NCI-H2107 treated with DMSO at 0.1 percent for 48 hours (cell line): ENCODE measurements around the gene MGAT4A.

Experiments
- DNase-seq: peaks from one replicate; lab custom pipeline; 2025; ENCODE audit not compliant: unreplicated experiment; lab: John Stamatoyannopoulos, UW

Gene MGAT4A

DNA sequence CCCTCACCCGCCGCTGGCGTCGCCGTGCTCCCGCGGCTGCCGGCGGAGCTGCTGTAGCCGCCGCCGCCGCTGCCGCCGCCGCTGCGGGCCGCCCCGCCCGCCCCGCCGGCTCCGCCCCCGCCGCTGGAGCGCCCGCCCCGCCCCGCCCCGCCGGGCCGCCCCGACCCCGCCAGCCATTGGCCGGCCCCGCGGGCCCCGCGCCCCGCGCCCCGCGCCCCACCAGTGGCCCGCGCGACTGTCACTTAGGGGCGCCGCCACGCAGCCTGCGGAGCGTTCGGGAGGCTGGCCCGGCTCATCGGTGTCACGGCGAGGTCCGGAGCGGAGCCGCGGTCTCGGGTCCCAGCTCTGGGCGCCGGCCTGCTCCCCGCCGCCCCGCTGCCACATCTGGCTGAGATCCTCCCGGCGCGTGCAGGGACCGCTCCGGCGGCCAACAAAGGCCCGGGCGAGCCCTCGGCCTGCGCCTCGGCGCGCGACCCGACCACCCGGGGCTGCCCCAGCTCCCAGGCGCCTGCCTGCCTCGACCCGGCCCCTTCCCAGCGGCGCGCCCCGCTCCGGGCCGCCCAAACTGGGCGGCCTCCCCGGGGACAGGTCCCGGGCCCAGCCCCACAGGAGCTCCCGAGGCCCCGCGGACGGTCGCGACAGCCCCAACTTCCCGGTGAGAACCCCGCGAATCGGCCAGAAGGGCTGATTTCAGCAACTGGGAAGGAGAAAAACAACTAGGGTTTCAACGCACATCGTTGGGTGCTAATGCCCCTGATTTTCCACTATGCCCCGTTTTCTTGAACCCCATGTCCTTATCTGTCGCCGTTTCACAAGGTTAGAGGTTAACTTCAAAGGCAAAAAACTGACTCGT, at the start of gene MGAT4A:
Gene MGAT4A, minus strand, starts transcription at position 92 of the 853 bp plus-strand sequence. CDS start 4,800 bp downstream, outside the sequence.
- DNase-seq = no peak

DNA sequence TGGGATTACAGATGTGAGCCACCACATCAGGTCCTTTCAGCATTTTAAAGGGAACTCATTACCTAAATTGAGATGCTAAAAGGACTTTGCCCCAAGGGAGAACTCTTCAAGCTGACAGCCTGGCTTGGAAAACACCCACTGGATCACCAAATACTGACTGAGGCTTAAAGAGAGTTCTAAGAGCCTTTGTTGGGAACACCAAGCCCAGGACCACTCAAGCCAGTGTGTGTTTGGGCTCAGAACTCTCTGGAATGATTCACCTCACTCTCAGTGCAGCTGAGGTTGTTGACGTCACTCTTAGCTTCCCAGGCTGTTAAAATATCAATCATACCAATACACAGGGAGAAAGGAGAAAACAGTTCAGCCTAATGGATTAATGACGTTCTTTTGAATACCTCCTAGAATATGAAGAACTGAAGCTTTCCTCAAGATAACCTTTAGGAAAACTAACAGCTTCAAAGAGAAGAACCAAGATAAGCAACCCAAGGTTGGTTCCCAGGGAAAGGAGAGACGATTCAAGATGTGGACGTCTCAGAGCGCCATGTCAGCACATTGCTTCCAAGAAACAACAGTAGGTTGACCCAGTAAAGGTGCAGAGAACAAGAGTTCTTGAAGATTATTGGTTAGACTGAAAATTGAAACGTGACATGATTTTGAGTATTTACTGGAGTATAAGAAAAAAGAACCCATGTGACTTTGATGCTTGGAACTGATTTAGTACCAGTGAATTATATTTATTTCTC, 48.0 kb upstream of the MGAT4A start:
- no peak for DNase-seq

DNA sequence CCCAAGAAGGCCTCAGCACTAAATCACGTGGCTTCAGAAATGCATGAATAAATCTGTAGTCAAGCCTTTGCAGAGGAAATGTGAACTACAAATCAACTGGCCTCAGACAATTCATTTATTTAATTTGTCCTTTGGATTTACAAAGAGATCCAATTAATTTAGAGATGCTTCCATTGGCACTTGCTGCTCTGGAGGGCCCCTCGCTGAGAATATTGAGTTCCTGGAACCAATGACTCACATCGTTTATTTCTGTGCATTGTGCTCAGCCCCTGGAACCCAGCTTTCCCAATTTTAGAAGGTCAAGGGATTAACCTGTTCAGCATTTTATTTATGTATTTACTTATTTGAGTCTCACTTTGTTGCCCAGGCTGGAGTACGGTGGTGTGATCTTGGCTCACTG, 47.2 kb upstream of the MGAT4A start:
- no peak for DNase-seq

DNA sequence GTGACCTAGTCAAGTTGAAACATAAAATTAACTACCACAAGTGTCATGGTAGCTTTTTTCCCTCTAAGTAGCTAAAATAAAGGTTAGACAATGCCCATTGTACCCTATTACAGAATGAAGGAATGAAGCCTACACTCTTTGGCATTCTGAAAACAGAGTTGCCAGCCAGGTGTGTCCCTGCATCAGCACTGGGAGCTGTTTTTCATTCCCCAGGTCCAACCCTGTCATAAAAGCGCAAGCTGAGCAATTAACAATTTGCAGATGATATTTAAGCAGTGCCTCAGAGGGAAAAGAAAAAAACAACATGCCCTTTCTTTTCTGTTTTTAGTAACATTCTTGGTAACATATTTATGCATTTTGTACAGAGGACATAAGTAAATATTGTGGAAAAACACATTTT, 46.8 kb upstream of the MGAT4A start:
- no peak for DNase-seq

DNA sequence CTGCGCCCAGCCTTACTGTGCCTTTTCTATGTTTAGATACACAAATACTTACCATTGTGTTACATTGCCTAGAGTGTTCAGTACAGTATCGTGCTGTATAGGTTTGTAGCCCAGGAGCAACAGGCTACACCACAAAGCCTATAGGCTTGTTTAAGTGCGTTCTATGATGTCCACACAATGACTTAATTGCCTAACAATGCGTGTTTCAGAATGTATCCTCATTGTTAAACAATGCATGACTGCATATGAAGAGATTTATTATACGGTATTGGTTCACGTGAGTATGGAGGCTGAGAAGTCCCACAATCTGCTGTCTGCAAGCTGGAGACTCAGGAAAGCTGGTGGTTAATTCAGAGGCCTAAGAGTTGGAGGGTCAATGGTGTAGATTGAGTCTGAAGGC, 46.1 kb upstream of the MGAT4A start:
- no peak for DNase-seq

DNA sequence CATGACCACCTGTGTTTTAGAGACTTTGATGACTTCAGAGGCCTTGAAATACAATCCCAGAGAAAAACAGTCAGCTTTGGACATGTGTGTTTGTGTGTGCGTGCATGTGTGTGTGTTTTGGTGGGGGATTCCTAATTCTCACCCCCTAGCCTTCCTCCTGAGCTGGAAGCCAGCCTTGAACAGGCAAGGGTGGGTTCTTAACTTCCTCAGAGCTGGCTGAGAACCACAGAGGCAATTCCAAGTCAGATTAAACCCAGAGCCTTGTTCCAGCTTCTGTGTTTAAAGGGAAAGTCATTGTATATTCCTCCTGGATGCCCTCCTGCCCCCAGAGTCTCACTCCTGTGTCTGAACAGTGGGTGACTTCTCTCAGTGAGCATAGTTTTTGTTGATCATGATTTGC, 45.2 kb upstream of the MGAT4A start:
- DNase-seq = no peak

DNA sequence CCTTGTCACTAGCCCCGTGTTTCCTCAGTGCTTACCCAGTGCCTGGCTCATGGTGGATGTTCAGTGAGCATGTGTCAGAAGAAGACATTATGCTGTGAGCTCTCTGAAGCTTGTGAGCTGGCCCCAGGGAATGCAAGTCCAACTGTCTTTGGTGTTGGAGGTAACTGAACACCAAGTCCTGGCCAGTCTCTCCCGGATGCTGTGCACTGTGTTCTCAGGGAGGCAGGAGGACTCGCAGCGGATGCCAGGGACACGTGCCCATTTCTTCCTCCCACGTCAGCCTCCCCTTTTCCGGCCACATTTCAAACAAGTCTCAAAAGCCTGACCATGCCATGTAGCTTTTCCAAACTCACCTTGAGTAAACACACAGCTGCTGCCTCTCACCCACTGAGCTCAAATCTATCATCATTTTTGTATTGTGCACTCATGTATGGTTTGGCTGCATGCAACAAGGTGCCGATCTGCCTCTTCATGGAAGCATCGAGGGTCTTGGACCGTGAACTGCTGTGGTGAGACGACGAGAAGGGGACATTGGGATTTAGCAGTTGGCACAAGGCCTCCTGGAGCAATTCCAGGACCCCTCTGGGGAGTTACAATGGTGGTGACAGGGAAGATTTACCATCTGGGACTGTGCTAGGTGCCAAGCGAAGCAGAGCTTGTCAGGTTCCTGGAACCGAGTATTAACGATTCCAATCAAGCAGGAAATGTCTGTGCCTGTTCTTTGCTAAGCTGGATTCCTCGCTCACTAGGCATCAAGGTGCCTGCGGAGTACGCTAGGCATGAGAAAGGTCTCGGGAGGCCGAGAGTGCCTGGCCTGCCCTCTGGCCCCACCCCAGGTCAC, 44.4 kb upstream of the MGAT4A start:
- peak; percentile 60 for DNase-seq

DNA sequence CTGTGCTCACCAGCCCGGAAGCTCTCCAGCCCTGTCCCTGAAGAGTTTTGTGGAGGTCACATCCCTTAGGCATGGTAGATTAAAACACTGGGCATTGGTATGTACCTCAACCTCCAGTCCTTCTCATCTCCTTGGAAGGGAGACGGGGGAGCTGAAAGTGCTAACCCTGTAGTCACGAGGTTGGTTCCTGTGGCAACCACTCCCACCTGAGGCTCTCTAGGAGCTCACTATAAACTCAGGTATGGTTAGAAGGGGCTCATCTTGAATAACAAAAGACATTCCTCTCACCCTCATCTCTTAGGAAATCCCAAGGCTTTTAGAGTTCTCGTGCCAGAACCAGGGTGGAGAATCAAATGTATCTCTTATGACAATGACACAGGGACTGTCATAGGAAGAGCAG, 43.0 kb upstream of the MGAT4A start:
- DNase-seq = no peak

DNA sequence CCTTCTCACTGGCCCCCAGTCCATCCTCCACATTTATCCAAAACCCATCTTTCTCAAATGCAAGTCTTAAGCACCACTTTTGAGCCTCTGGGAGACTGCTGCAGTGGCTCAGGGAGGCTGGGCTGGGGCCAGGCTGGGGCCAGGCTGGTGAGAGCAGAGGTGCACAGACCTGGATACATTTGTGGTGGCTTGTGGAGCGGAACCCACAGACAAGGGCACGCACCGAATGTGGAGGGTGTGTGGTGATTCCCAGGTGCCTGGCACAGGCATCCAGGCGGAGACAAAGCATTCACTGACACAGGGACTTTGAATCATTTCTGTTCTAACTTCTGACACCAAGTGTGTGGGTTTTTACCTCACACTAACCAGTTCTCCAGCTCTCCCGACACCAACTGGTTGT, 42.2 kb upstream of the MGAT4A start:
- no peak for DNase-seq

DNA sequence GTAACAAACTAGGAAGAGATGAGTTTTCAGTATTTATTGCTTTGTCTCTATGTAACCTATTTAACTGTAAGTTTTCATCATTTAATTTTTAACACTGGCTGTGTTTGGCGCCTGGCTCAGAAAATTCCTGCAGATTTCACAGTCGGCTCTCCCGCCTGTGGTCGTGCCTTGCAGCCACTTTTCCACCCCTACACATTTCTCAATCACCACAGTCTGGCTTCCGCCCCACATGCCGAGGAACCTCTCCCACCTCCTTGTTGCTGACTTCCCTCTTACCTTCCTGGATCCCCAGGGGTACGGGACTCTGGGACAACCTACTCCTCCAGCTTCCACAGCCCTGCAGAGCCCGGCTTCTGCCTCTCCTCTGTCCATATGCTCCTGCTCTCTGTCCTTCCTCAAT, 41.6 kb upstream of the MGAT4A start:
- DNase-seq = no peak

DNA sequence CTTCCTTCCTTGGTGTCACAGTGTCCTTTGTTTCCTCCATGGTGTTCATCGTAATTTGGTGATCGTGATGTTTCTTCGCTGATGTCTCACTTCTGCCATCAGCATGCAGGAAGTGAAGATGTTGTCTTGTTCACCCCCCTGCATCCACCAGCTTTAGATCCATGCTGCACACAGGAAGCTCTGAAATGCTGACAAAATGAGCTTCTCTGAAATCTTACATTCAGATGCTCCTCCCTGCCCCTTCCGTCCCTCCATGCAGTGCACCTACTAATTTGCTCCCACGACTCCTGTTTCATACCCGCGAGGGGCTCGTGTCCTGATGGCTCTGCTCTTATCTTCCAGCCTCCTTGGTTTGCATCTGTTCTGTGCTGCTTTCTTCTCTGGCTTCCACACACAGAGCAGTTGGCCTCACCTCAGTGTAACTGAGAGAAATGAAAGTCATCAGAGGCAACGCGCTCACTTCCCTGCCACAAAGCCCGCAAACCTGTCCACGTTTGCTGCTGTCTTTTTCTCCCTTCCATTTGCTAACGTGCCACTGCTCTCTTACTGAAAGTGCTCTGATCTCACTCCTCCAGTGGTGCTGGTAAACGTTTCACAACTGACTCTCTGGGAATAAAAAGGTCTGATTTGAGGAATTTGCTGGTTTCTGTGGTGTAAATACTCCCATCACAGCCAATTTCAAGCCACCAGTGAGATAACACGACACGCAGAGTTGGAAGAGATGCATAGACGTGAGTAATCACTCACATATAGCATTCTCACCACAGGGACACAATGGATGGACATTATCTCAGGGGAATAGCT, 41.0 kb upstream of the MGAT4A start:
- DNase-seq = no peak

DNA sequence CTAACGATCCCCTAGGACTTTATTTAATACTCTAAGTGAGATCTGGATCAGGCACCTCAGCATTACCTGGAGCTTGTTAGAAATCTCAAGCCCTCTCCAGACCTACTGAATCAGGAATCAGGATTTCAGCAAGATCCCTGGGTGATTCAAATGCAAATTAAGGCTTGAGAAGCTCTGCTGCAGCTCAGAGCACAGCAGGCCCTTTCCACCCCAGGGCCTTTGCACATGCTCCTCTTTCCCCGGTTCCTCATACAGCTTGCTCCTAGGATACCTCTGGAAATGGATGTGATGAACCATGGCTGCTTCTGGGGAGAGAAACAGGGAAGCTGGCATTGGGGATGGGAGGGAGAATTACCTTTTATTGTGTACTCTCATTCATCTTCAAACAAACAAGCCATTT, 40.3 kb upstream of the MGAT4A start:
- no peak for DNase-seq

DNA sequence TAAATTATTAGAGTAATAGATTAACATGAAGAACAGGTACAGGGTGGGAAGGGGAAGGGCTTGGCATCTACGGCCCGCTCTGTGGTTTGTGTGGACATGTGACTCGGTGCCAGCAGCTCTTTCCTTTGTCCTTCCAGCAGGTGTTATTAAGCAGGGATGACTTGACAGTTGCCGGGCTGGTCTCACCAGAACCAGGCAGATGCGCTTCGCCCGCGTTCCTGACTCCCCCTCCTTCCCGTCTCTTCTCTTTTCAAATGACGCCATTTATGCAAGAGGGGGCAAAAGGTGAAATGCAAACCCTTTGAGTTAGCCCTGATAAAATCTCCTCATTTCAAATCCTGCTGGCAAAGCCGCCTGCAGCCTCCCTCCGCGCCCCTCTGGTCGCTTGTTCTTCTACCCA, 38.9 kb upstream of the MGAT4A start:
- DNase-seq = peak; percentile 82

DNA sequence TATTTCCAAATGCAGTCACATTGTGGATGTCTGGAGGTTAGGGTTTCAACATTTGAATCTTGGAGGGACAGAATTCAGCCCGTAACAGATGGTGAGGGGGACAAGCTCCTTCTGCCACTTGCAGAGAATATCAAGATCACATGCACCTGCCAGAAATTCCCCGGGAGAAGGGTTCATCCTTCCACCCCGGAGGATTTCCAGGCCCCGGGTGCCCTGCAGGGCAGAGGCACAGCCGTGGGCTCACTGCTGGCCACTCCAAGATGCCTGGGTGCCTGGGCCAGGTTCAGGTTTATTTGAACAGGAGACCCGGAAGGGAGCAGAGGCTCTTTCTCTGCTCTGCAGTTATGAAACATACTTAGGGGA, 38.2 kb upstream of the MGAT4A start:
- no peak for DNase-seq

DNA sequence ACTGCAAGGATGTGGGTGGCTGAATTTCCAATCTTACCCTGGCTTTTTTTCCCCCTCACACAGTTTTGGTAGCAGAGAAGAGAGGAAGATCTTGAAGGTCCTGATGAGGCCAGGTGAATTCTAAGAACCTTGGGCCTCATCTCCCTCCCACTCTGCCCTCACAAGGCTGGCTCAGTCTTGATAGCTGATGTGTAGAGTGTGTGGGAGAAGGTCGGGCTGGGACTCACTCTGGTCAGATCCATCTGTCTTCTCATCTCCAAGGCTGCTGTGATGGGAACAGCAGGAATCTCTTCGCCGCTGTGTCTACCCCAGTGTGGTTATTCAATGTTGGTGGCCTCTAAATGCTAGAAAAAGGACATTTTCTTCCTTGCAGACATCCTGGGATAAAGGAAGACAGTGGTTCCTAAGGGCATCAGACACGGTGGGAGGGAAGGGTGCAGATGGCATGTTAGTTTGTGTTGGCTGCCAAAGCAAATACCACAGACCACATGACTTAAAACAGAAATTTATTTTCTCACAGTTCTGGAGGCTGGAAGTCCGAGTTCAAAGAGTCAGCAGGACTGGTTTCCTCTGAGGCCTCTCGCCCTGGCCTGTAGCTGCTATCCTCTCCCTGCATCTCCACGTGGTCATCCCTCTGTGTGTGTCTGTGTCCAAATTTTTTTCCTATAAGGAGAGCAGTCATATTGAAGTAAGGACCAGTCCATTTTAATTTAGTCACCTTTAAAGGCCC, 37.6 kb upstream of the MGAT4A start:
- DNase-seq = peak; percentile 75

DNA sequence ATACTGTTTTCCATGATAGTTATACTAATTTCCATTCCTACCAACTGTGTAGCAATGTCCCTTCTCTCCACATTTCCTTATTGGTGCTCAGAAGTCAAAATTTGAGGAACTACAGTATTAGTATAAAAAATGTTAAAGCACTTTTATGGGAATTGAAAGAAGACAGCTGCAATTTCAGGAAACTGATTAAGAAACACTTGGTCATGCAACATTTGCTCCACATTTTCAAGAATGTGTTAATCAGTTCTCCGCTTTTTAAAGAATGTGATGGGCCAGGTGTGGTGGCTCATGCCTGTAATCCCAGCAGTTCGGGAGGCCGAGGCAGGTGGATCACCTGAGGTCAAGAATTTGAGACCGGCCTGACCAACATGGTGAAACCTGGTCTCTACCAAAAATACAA, 33.6 kb upstream of the MGAT4A start:
- no peak for DNase-seq

DNA sequence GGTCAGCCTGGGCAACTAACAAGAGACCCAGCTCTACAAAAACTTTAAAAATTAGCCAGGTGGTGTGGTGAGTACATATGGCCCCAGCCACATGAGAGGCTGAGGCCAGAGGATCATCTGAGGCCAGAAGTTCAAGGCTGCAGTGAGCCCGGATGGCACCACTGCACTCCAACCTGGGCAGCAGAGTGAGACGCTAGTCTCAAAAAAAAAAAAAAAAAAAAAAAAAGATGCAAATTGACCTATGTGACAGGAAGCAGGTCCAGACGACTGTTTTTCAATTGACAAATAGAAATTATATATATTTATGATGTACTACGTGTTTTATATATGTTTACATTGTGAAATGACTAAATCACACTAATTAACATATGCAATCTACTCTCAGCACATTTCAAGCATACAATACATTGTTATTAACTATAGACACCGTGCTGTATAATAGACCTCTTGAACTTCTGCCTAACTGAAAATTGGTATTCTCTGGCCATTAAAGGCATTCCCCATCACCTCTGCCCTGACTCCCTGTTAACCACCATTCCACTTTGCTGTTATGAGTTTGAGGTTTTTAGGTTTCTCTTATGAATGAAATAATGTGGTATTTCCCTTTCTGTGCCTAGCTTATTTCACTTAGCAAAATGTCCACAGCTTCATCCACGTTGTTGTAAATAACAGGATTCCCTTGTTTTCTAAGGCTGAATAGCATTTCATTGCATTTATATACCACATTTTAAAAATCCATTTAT, 32.4 kb upstream of the MGAT4A start:
- no peak for DNase-seq

DNA sequence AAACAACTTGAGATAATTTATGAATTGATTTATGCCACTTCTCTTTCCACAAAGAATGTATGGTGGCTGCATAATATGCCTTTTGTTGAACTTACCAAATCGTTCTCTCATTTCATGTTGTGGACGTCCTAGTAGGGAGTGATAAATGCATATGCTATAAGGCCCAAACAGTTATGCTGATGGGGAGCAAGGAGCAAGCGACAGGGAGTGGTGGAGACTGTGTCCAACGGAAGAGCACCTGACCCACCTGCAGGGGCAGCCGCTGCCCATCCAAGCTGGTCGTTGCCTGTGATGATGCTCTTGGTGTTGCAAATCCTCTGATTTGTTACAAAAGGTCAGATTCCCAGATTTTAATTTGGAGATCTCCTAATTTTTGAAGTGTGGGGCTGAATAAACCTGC, 31.0 kb upstream of the MGAT4A start:
- DNase-seq = no peak

DNA sequence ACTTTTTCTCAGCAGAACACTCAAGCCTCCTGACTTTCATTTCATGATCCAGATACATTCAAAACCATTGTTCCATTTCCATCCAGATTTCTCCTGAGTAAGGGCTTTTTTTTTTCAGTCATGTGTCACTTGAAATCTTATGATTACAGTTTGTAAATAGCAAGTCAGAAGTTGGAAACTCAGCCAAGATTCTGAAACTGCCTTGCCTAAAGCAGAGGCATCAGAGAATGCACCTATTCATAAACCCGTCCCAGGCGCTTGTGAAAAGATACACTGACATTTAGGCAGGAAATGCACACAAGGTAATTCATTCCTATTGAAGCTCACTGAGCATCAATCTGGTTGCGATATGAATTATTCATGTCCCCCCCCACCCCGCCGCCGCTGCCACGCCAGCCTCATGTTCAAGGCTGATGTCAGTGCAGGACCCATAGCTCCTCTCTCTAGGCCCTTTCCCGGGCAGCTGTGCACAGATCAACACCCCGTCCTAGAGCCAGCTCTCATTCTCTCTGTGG, 30.4 kb upstream of the MGAT4A start:
- DNase-seq = no peak
